Putamen (tissue), 1 donor: ENCODE results near the gene KLRC1.
A peak's percentile ranks its signal among the peaks of the same experiment; 100 is the strongest.
"Not testable (repeated sequence)": the region's sequence is repeated elsewhere in the genome, so short reads cannot be mapped to it uniquely, and the experiment has no call there.

Source experiments
- DNase-seq: peaks from one replicate; pipeline ENCODE4 v3.0.0-alpha.2; 2016; ENCODE audit warnings: low spot score

KLRC1 gene

DNA sequence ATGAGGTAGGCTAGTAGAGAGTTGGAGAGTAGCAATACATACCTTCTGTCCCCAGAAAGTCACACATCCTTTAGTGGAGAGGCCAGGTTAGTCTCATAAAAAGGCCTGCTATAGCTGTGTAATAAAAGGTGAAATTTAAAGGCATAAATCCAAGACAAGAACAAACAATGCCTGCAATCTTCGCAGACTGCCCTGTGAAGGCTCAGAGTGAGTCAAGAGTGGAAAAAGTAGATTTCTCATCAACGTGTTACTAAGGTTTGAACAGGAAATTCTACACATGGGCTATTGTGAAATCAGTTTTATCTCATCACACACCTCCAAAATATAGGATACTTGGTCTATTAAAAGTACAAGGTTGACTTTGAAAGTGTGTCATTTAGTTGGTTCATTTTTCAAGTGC is at the start of gene KLRC1:
TSS of gene KLRC1 (minus strand) at position 222 of the 400 bp plus-strand sequence. CDS start 2,221 bp downstream, outside the sequence.
- DNase-seq = no peak

GRCh38 chr12:10501030-10501429 is 47.9 kb upstream of the KLRC1 start:
- DNase-seq = peak; percentile 21

- DNase-seq = no peak
These were observed 44.9 kb upstream of the KLRC1 start for GRCh38 chr12:10498042-10498441.

GRCh38 chr12:10497602-10498001 is 44.4 kb upstream of the KLRC1 start:
- no peak for DNase-seq

- no peak for DNase-seq
These were observed 38.6 kb upstream of the KLRC1 start for GRCh38 chr12:10491766-10492165.

GRCh38 chr12:10487328-10487727 is 34.2 kb upstream of the KLRC1 start:
- not testable (repeated sequence) for DNase-seq

DNA sequence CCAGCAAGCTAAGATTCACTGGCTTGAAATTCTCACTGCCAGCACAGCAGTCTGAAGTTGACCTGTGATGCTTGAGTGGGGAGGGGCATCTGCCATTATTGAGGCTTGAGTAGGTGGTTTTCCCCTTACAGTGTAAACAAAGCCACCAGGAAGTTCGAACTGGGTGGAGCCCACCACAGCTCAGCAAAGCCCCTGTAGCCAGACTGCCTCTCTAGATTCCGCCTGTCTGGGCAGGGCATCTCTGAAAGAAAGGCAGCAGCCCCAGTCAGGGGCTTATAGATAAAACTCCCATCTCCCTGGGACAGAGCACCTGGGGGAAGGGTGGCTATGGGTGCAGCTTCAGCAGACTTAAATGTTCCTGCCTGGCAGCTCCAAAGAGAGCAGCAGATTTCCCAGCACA is 28.7 kb upstream of the KLRC1 start:
- not testable (repeated sequence) for DNase-seq

- DNase-seq = not testable (repeated sequence)
These were observed 19.6 kb upstream of the KLRC1 start for GRCh38 chr12:10472808-10473207.

DNA sequence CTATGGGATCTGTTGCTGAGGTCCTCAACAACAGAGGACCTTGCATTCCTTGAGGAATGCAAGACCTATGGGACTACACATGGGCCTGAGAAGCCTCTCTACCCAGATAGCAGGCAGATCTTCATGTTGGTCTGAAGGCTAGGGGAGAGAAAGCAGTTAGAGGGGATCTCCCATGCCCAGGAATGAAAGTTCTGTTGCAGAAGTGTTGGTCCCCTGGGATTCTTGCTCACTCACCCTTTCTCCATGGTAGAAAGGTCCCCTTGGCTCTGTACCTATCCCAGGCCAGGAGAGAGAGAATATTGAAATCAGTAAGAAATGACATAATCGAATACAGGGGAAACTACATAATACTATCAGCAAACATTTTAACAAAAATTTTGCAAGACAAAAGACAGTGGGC is 16.5 kb upstream of the KLRC1 start:
- DNase-seq = no peak

DNA sequence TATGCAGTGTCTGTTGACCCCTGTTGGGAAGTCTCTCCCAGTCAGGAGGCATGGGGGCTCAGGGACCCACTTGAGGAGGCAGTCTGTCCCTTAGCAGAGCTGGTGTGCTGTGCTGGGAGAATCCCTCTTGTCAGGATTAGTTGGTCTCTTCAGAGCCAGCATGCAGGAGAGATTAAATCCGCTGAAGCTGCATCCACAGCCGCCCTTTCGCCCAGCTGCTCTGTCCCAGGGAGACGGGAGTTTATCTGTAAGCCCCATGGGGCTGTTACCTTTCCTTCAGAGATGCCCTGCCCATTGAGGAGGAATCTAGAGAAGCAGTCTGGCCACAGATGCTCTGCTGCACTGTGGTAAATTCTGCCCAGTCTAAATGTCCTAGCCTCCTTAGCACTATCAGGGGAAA is 13.1 kb upstream of the KLRC1 start:
- no peak for DNase-seq

GRCh38 chr12:10457760-10458159 is 4.6 kb upstream of the KLRC1 start:
- DNase-seq = no peak

DNA sequence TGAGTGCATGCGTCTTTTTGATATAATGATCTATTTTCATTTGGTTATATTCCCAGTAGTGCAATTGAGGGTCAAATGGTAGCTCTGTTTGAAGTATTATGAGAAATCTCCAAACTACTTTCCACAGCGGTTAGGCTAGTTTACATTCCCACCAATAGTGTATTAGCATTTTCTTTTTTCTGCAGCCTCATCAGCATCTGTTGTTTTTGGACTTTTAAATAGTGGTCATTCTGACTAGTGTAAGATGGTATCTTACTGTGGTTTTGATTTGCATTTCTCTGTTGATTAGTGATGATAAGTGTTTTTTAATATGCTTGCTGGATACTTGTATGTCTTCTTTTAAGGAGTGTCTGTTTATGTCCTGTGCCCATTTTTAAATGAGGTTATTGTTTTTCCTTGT is 3.7 kb upstream of the KLRC1 start:
- no peak for DNase-seq

- DNase-seq = no peak
These were observed 2.6 kb upstream of the KLRC1 start for GRCh38 chr12:10455766-10456165.

DNA sequence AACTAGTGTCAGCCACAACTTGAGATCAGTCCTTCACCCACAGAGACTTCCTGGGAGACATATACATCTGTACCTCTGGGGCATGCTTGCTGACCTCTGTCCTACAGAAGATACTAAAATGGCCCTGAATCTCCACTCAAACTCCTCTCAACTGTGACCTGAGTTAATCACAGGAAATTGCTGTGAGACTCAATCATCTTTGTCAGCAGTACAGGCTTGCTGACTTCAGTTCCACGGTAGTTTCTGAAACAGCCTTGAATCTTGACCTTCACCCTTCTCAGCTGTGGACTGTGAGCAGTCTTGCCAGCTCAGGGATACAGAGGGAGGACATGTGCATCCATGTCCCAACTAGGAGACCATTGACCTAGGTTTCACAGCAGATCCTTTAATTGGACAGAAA is 1.4 kb upstream of the KLRC1 start:
- no peak for DNase-seq

GRCh38 chr12:10448236-10448635 is 4.9 kb downstream of the KLRC1 start:
- no peak for DNase-seq

- not testable (repeated sequence) for DNase-seq
These were observed 7.1 kb downstream of the KLRC1 start for GRCh38 chr12:10446052-10446451.

DNA sequence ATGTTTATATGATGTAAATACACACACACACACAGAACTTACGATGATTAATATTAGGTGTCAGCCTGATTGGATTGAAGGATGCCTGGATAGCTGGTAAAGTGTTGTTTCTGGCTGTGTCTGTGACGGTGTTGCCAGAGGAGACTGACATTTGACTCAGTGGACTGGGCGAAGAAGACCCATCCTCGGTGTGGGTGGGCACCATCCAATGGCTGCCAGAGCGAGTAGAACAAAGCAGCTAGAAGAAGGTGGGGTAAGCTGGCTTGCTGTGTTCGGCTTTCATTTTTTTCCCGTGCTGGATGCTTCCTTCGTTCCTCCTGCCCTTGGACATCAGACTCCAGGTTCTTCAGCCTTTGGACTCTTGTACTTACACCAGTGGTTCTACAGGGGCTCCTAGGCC is 12.0 kb downstream of the KLRC1 start:
- not testable (repeated sequence) for DNase-seq

DNA sequence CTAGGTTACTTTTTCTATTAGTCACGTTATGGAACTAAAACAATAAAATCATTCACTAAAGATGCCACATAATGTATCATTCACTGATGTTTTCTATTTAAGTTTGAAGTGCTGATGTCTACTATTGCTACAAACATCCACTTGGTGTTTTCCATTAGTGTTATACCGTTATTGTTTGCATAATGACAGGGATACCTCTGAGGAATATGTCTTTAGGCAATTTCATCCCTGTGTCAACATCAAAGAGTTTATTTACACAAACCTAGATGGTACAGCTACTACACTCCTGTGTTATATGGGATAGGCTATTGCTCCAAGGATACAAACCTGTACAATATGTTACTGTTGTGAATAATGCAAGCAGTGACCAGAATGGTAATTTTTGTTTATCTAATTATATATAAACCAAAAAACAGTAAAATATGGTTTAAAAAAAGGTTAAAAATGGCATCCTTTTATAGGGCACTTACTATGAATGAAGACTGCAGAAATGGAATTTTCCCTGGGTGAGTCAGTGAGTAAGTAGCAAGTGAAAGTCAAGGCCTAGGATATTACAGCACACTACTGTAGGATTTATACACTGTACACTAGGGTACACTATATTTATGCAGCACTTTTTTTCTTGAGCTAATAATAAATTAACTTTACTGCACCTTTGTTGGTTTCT is 13.4 kb downstream of the KLRC1 start:
- DNase-seq = not testable (repeated sequence)

- DNase-seq = not testable (repeated sequence)
These were observed 15.6 kb downstream of the KLRC1 start for GRCh38 chr12:10437601-10438000.

DNA sequence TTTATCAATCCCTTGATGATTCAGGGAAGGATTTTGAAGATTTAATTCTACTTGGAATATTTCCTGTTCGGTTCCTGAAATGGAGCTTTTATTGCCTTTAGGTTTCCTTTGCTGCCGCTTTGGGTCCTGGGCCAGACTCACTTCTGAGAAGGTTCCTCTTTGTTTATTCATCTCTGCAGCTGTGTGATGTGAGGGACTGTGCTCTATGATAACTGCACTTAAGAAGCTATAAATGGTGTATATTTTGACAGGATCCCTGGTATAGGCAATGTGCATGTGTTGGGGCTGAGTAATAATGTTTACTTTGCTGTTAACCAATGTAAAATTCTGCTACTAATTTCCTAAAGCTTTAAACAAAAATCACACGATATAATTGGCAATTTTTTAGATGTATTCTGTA is 17.4 kb downstream of the KLRC1 start, which contains the start of gene KLRC2:
TSS of gene KLRC2 (minus strand) at position 195 of the 400 bp plus-strand sequence. CDS start at position 171, 24 bp downstream.
- DNase-seq = not testable (repeated sequence)

DNA sequence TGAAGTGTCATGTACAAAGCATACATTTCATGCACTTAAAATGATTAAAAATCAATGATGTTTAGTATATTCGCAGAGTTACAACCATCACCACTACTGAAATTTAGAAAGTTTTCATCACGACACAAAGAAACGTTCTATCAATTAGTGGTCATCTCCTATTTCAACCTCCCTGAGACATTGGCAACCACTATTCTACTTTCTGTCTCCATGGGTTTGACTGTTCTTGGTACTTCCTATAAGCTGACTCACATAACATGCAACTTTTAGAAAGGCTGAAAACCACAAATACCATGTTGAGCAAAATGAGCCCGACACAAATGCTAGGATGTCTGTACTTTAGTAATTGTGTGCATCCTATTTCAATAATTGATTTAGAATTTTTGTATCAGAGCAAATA is 22.6 kb downstream of the KLRC1 start:
- DNase-seq = not testable (repeated sequence)

DNA sequence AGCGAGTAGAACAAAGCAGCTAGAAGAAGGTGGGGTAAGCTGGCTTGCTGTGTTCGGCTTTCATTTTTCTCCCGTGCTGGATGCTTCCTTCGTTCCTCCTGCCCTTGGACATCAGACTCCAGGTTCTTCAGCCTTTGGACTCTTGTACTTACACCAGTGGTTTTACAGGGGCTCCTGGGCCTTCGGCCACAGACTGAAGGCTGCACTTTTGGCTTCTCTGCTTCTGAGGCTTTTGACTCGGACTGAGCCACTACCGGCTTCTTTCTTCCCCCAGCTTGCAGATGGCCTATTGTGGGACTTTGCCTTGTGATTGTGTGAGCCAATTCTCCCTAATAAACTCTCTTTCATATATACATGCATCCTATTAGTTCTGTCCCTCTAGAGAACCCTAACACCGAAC is 27.2 kb downstream of the KLRC1 start:
- DNase-seq = peak; percentile 26

DNA sequence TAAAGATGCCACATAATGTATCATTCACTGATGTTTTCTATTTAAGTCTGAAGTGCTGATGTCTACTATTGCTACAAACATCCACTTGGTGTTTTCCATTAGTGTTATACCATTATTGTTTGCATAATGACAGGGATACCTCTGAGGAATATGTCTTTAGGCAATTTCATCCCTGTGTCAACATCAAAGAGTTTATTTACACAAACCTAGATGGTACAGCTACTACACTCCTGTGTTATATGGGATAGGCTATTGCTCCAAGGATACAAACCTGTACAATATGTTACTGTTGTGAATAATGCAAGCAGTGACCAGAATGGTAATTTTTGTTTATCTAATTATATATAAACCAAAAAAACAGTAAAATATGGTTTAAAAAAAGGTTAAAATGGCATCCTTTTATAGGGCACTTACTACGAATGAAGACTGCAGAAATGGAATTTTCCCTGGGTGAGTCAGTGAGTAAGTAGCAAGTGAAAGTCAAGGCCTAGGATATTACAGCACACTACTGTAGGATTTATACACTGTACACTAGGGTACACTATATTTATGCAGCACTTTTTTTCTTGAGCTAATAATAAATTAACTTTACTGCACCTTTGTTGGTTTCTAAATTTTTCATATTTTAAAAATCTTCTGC is 28.8 kb downstream of the KLRC1 start:
- not testable (repeated sequence) for DNase-seq

GRCh38 chr12:10422159-10422558 is 31.0 kb downstream of the KLRC1 start:
- not testable (repeated sequence) for DNase-seq
